Breast epithelium (tissue), 4 donors: ENCODE data around the gene H2BK1. TPM values are rescaled to one million over a fixed set of nuclear protein-coding genes. Genes with fewer than 3 reads are reported as not detected.

Source experiments
- DNase-seq, 2 donors: peaks; one replicate each; pipeline ENCODE4 v3.0.0-alpha.2; 2019; ENCODE audit warnings: low spot score in 2 of 2
- H3K27ac ChIP-seq, 2 donors: fragments of 200-600 bp; sonication (generic) in 1 of 2; one replicate each; pipeline ENCODE4 v1.5.1; 2016 to 2019; ENCODE audit warnings: mild to moderate bottlenecking in 1 of 2
- H3K27me3 ChIP-seq, 2 donors: fragments of 200-600 bp; sonication (generic) in 1 of 2; one replicate each; pipeline versions ENCODE4 v1.5.1 to v1.6.0; 2017 to 2019; ENCODE audit warnings: control low read depth in 1 of 2, mild to moderate bottlenecking in 1 of 2
- H3K36me3 ChIP-seq: fragments of 200-600 bp; one replicate; pipeline ENCODE4 v1.5.1; 2019
- H3K4me1 ChIP-seq, 2 donors: fragments of 200-600 bp; sonication (generic); one replicate each; pipeline ENCODE4 v1.5.1; 2016 to 2019; ENCODE audit warnings: control low read depth in 1 of 2
- H3K4me3 ChIP-seq, 3 donors: fragments of 200-600 bp; sonication (generic); 1 replicate in 2 of 3; 2 replicates in 1 of 3; pipeline ENCODE4 v1.5.1; 2016 to 2019; ENCODE audit warnings: mild to moderate bottlenecking in 3 of 3, moderate library complexity in 2 of 3
- H3K9me3 ChIP-seq, 2 donors: fragments of 200-600 bp; sonication (generic) in 1 of 2; one replicate each; pipeline ENCODE4 v1.5.1; 2016 to 2019; ENCODE audit warnings: control low read depth in 1 of 2
- CTCF ChIP-seq, 3 donors: fragments of 450-650 bp; IDR thresholded peaks; one replicate each; pipeline ENCODE4 v1.5.1; 2016 to 2017; ENCODE audit warnings: antibody characterized with exemption in 3 of 3, mild to moderate bottlenecking in 3 of 3, moderate library complexity in 3 of 3
- POLR2A ChIP-seq: fragments of 450-650 bp; IDR thresholded peaks from one replicate; pipeline ENCODE4 v1.6.1; 2016; ENCODE audit warnings: antibody characterized with exemption, mild to moderate bottlenecking, moderate library complexity
- POLR2AphosphoS5 ChIP-seq, 3 donors: sonication (generic); formaldehyde crosslinking; IDR thresholded peaks; one replicate each; pipeline ENCODE4 v1.6.1; 2017; ENCODE audit warnings: antibody characterized with exemption in 3 of 3
- intact Hi-C: fragments of 100-400 bp; cut with DNase I; formaldehyde crosslinking; loops from one replicate; pipeline ENCODE4 v1.15.1; 2023; ENCODE audit warnings: low total_unique reads
- total RNA-seq, 3 donors: library from RNA; depleted of rRNA; stranded (reverse); fragments of >200 nt; gene quantifications; one replicate each; pipeline ENCODE4 v1.1.0, GENCODE V29; 2016

The H2BK1 gene
- total RNA-seq, 3 donors from 2014 or later: not detected

- Histone ChIP-seq H3K27ac (no peak overlapping the region), H3K4me3 (no peak overlapping the region), H3K4me1 (no peaks in the 10 kb centered on the region), H3K27me3 (peaks cover 0 to 37% of the 10 kb centered on the region in 2 donors), H3K36me3 (no peaks in the 10 kb centered on the region), H3K9me3 (peaks cover 0 to 4% of the 10 kb centered on the region in 2 donors)
- intact Hi-C loops: loop anchor here (10.0 kb wide), 1 partner anchor 383 kb away; no protein-coding TSS in a partner anchor
- no peak for TF ChIP-seq CTCF (IDR thresholded peaks at IDR 0.05)
- TF ChIP-seq POLR2AphosphoS5 (IDR thresholded peaks at IDR 0.05): no peak
- no peak for TF ChIP-seq POLR2A
- no peak for DNase-seq
These were observed 32.1 kb downstream of the H2BK1 start for GRCh38 chr7:151178236-151178635.

- TF ChIP-seq POLR2A (no peak), CTCF (IDR thresholded peaks at IDR 0.05) (no peak), POLR2AphosphoS5 (IDR thresholded peaks at IDR 0.05) (no peak)
- no peak for DNase-seq
- H3K27ac ChIP-seq: no peak overlapping the region
- no peaks in the 10 kb centered on the region for H3K4me1 ChIP-seq
- H3K27me3 ChIP-seq: peaks cover 0 to 42% of the 10 kb centered on the region in 2 donors
- intact Hi-C loops: loop anchor here (10.0 kb wide), 1 partner anchor 383 kb away; no protein-coding TSS in a partner anchor
- H3K4me3 ChIP-seq: no peak overlapping the region
- no peaks in the 10 kb centered on the region for H3K36me3 ChIP-seq
- peaks cover 0 to 4% of the 10 kb centered on the region in 2 donors for H3K9me3 ChIP-seq
These were observed 33.0 kb downstream of the H2BK1 start for GRCh38 chr7:151177310-151177709.

- peaks cover 0 to 4% of the 10 kb centered on the region in 2 donors for H3K9me3 ChIP-seq
- H3K4me1 ChIP-seq: no peaks in the 10 kb centered on the region
- no peak overlapping the region for H3K4me3 ChIP-seq
- H3K27ac ChIP-seq: no peak overlapping the region
- intact Hi-C loops: loop anchor here (10.0 kb wide), 1 partner anchor 382 kb away; no protein-coding TSS in a partner anchor
- TF ChIP-seq POLR2AphosphoS5 (IDR thresholded peaks at IDR 0.05) (no peak), POLR2A (no peak), CTCF (IDR thresholded peaks at IDR 0.05) (no peak)
- no peaks in the 10 kb centered on the region for H3K36me3 ChIP-seq
- peaks cover 0 to 42% of the 10 kb centered on the region in 2 donors for H3K27me3 ChIP-seq
- no peak for DNase-seq
These were observed 33.9 kb downstream of the H2BK1 start for GRCh38 chr7:151176401-151176800.

GRCh38 chr7:151175793-151176311 is 34.4 kb downstream of the H2BK1 start:
- Histone ChIP-seq H3K27me3 (peaks cover 0 to 38% of the 10 kb centered on the region in 2 donors), H3K27ac (no peak overlapping the region), H3K4me3 (no peak overlapping the region), H3K4me1 (no peaks in the 10 kb centered on the region), H3K36me3 (no peaks in the 10 kb centered on the region), H3K9me3 (peaks cover 0 to 4% of the 10 kb centered on the region in 2 donors)
- no peak for TF ChIP-seq POLR2AphosphoS5 (IDR thresholded peaks at IDR 0.05)
- no peak for TF ChIP-seq CTCF (IDR thresholded peaks at IDR 0.05)
- no peak for TF ChIP-seq POLR2A
- no peak for DNase-seq
- intact Hi-C loops: loop anchor here (10.0 kb wide), 1 partner anchor 381 kb away; no protein-coding TSS in a partner anchor

GRCh38 chr7:151175047-151175792 is 35.1 kb downstream of the H2BK1 start:
- peaks cover 1 to 37% of the 10 kb centered on the region in 2 donors for H3K27me3 ChIP-seq
- no peaks in the 10 kb centered on the region for H3K4me1 ChIP-seq
- H3K9me3 ChIP-seq: peaks cover 0 to 4% of the 10 kb centered on the region in 2 donors
- TF ChIP-seq POLR2AphosphoS5 (IDR thresholded peaks at IDR 0.05) (no peak), CTCF (IDR thresholded peaks at IDR 0.05) (no peak), POLR2A (no peak)
- no peak overlapping the region for H3K4me3 ChIP-seq
- no peaks in the 10 kb centered on the region for H3K36me3 ChIP-seq
- H3K27ac ChIP-seq: no peak overlapping the region
- no peak for DNase-seq
- intact Hi-C loops: loop anchor here (10.0 kb wide), 1 partner anchor 380 kb away; no protein-coding TSS in a partner anchor
